ENCODE data around the gene CCDC33.

The CCDC33 gene

DNA sequence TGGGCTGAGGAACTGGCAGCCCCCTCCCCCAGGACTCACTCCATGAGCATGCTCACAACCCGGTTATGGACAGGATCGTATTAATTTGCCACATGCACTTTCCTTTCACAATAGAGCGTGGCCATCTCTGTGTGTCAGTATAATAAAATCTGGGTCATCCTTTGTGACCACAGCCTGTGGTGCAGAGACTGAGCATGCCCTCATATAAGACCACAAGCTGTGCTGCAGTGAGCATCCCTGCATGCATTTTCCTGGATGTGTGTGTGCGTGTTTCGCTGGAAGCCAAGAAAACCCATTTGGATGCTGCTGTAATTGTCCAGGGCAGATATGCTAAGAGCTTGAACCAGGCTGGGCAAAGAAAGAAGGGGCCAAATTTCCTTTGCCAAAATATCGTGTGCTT, 91.6 kb downstream of the CCDC33 start:
- Histone ChIP-seq H3K9me3 (ENCODE audit: control insufficient read depth in 2 of 2, low read length in 2 of 2) (no peaks in the 10 kb centered on the region), H3K27ac (ENCODE audit: low read length) (no peak overlapping the region), H3K36me3 (ENCODE audit: control insufficient read depth in 2 of 2, insufficient read depth in 2 of 2, low read length in 2 of 2) (no peaks in the 10 kb centered on the region), H3K4me3 (ENCODE audit: low read length in 2 of 2) (no peak overlapping the region), H3K9ac (ENCODE audit: low read length in 2 of 2) (no peak overlapping the region), H3K27me3 (ENCODE audit: control insufficient read depth in 1 of 2, insufficient read depth in 2 of 2, low read length in 2 of 2) (peaks cover 0 to 2% of the 10 kb centered on the region in 2 donors), H3K4me1 (ENCODE audit: control insufficient read depth, insufficient read depth, low read length) (peaks cover 6% of the 10 kb centered on the region)

DNA sequence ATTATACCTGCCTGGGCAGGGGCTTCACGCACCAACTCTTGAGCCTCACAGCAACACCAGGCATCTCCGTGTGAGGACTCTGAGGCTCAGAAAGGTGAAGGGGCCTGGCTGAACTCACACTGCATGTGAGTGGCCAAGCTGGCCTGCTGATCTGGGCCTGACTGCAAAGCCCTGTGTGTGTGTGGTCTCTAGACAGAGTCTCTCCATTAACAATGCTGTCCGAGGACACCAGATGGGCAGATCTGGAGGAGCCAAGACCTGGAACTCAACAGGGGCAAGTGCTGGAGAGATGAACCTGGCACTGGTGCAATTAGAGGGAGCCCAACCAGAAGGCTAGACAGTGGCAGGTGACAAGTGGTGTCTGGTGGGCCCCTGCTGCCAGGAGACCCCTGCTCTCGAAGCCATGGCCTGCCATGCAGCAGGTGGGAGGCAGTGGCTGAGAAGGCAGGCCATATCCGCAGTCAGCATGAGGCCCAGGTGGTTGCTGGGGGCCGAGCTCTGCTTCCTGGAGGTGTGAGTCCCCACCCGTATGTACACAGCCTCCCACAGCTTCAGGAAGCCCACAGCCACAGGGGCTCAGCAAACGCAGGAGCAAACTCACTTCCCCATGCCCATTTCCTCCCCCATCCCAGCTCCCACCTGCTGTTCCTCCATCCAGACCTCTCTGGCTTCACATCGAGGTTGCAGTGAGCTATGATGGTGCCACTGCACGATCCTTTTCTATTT, 92.4 kb downstream of the CCDC33 start:
- Histone ChIP-seq H3K27me3 (ENCODE audit: control insufficient read depth in 1 of 2, insufficient read depth in 2 of 2, low read length in 2 of 2) (peaks cover 0 to 2% of the 10 kb centered on the region in 2 donors), H3K9ac (ENCODE audit: low read length in 2 of 2) (no peak overlapping the region), H3K4me1 (ENCODE audit: control insufficient read depth, insufficient read depth, low read length) (peaks cover 6% of the 10 kb centered on the region), H3K27ac (ENCODE audit: low read length) (no peak overlapping the region), H3K36me3 (ENCODE audit: control insufficient read depth in 2 of 2, insufficient read depth in 2 of 2, low read length in 2 of 2) (no peaks in the 10 kb centered on the region), H3K9me3 (ENCODE audit: control insufficient read depth in 2 of 2, low read length in 2 of 2) (no peaks in the 10 kb centered on the region), H3K4me3 (ENCODE audit: low read length in 2 of 2) (no peak overlapping the region)

DNA sequence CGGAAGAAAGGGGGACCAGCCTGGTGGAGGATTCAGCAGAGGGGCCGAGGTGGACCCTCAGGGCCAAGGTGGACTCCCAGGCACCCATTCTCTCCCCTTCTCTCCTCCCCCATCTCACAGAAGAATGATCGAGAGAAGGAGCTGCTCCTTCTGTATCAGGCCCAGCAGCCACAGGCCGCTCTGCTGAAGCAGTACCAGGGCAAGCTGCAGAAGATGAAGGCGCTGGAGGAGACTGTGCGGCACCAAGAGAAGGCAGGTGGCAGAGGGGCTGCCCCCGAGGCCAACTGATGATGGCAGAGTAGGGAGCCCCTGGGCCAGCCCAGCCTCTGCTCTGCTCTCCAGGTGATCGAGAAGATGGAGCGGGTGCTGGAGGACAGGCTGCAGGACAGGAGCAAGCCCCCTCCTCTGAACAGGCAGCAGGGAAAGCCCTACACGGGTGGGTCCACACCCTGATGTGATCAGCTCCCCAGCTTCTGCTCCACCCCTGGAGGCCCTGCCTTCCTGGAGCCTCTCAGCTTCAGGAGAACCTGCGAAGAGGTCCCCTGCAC, 94.8 kb downstream of the CCDC33 start:
- H3K4me3 ChIP-seq (ENCODE audit: low read length in 2 of 2): no peak overlapping the region
- H3K36me3 ChIP-seq (ENCODE audit: control insufficient read depth in 2 of 2, insufficient read depth in 2 of 2, low read length in 2 of 2): no peaks in the 10 kb centered on the region
- no peak overlapping the region for H3K27ac ChIP-seq (ENCODE audit: low read length)
- H3K9ac ChIP-seq (ENCODE audit: low read length in 2 of 2): no peak overlapping the region
- H3K4me1 ChIP-seq (ENCODE audit: control insufficient read depth, insufficient read depth, low read length): peaks cover 6% of the 10 kb centered on the region
- H3K27me3 ChIP-seq (ENCODE audit: control insufficient read depth in 1 of 2, insufficient read depth in 2 of 2, low read length in 2 of 2): no peaks in the 10 kb centered on the region
- H3K9me3 ChIP-seq (ENCODE audit: control insufficient read depth in 2 of 2, low read length in 2 of 2): no peaks in the 10 kb centered on the region

DNA sequence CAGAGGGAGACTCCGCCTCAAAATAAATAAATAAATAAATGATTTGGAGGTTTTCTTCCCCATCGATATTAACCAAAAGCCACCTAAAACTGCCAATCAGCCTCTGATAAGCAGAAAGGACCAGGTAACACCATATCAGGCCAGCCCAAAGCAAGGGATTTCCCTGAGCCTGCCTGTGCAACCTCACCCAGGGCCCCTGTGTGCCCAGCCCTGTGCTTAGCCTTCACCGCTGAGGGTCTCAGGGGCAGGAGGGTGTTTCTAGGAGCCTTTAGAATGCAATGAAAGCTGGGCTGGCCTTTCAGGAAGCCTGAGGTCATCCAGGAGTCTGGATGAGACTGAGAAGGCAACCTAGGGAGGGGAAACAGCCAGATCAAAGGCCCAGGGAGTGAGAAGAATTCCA, 95.9 kb downstream of the CCDC33 start:
- peaks cover 1% of the 10 kb centered on the region for H3K4me1 ChIP-seq (ENCODE audit: control insufficient read depth, insufficient read depth, low read length)
- H3K9me3 ChIP-seq (ENCODE audit: control insufficient read depth in 2 of 2, low read length in 2 of 2): no peaks in the 10 kb centered on the region
- H3K36me3 ChIP-seq (ENCODE audit: control insufficient read depth in 2 of 2, insufficient read depth in 2 of 2, low read length in 2 of 2): no peaks in the 10 kb centered on the region
- H3K27ac ChIP-seq (ENCODE audit: low read length): no peak overlapping the region
- no peak overlapping the region for H3K9ac ChIP-seq (ENCODE audit: low read length in 2 of 2)
- H3K27me3 ChIP-seq (ENCODE audit: control insufficient read depth in 1 of 2, insufficient read depth in 2 of 2, low read length in 2 of 2): no peaks in the 10 kb centered on the region
- H3K4me3 ChIP-seq (ENCODE audit: low read length in 2 of 2): no peak overlapping the region

DNA sequence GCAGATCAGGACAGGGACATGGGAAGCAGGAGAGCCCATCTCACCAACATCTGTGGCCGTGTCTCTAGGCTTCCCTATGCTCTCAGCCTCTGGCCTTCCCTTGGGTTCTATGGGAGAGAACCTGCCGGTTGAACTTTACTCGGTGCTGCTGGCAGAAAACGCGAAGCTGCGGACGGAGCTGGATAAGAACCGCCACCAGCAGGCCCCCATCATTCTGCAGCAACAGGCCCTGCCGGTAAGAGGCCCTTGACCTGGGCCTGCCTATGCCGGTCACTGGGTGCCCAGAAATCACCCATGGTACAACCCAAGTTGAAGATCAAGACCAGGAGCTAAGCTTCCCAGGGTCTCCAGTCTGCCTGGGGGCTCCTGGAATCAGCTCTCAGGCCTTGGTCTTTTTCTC, 96.5 kb downstream of the CCDC33 start:
- no peak overlapping the region for H3K4me3 ChIP-seq (ENCODE audit: low read length in 2 of 2)
- no peaks in the 10 kb centered on the region for H3K4me1 ChIP-seq (ENCODE audit: control insufficient read depth, insufficient read depth, low read length)
- H3K36me3 ChIP-seq (ENCODE audit: control insufficient read depth in 2 of 2, insufficient read depth in 2 of 2, low read length in 2 of 2): no peaks in the 10 kb centered on the region
- H3K27ac ChIP-seq (ENCODE audit: low read length): no peak overlapping the region
- no peaks in the 10 kb centered on the region for H3K9me3 ChIP-seq (ENCODE audit: control insufficient read depth in 2 of 2, low read length in 2 of 2)
- peaks cover 0 to 2% of the 10 kb centered on the region in 2 donors for H3K27me3 ChIP-seq (ENCODE audit: control insufficient read depth in 1 of 2, insufficient read depth in 2 of 2, low read length in 2 of 2)
- no peak overlapping the region for H3K9ac ChIP-seq (ENCODE audit: low read length in 2 of 2)

DNA sequence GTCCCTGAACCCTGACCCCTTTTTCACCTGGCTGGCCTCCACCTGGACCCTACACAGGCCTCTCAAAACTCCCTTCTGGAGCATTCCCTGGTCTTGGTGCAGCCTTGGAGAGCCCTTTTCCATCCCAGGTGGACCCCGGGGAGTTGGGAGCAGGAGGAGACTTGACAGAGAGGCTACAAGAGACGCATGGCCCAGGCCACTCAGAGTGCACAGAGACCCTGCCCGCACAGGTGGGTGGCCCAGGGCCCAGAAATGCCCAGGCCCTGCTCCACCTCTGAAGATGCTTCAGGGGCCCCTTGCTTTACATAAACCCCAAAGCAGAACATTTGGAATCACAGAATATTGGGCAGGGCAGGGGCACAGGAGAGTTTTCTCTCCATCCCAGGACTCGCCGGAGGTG, 97.0 kb downstream of the CCDC33 start:
- peaks cover 0 to 2% of the 10 kb centered on the region in 2 donors for H3K27me3 ChIP-seq (ENCODE audit: control insufficient read depth in 1 of 2, insufficient read depth in 2 of 2, low read length in 2 of 2)
- H3K36me3 ChIP-seq (ENCODE audit: control insufficient read depth in 2 of 2, insufficient read depth in 2 of 2, low read length in 2 of 2): no peaks in the 10 kb centered on the region
- H3K4me1 ChIP-seq (ENCODE audit: control insufficient read depth, insufficient read depth, low read length): no peaks in the 10 kb centered on the region
- H3K4me3 ChIP-seq (ENCODE audit: low read length in 2 of 2): no peak overlapping the region
- H3K27ac ChIP-seq (ENCODE audit: low read length): no peak overlapping the region
- no peaks in the 10 kb centered on the region for H3K9me3 ChIP-seq (ENCODE audit: control insufficient read depth in 2 of 2, low read length in 2 of 2)
- H3K9ac ChIP-seq (ENCODE audit: low read length in 2 of 2): no peak overlapping the region

DNA sequence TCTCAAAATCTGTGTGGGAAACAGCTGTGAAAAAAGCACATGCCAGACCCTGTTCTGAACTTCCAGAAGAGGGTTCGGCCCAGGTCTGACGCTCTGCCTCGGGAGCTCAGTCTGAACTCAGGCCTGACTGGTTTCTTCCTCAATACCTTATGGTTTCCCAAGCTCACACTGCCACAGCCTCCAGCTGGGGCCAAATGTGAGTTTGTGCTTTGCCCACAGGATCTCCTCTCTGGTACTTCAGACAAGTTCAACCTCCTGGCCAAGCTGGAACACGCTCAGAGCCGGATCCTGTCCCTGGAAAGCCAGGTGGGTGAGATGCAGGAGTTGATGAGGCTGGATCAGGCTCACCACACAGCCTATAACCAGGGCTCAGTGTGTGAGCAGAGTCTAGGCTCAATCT, 97.5 kb downstream of the CCDC33 start:
- Histone ChIP-seq H3K36me3 (ENCODE audit: control insufficient read depth in 2 of 2, insufficient read depth in 2 of 2, low read length in 2 of 2) (no peaks in the 10 kb centered on the region), H3K27me3 (ENCODE audit: control insufficient read depth in 1 of 2, insufficient read depth in 2 of 2, low read length in 2 of 2) (peaks cover 0 to 2% of the 10 kb centered on the region in 2 donors), H3K27ac (ENCODE audit: low read length) (no peak overlapping the region), H3K9ac (ENCODE audit: low read length in 2 of 2) (no peak overlapping the region), H3K4me3 (ENCODE audit: low read length in 2 of 2) (no peak overlapping the region), H3K4me1 (ENCODE audit: control insufficient read depth, insufficient read depth, low read length) (no peaks in the 10 kb centered on the region), H3K9me3 (ENCODE audit: control insufficient read depth in 2 of 2, low read length in 2 of 2) (no peaks in the 10 kb centered on the region)

DNA sequence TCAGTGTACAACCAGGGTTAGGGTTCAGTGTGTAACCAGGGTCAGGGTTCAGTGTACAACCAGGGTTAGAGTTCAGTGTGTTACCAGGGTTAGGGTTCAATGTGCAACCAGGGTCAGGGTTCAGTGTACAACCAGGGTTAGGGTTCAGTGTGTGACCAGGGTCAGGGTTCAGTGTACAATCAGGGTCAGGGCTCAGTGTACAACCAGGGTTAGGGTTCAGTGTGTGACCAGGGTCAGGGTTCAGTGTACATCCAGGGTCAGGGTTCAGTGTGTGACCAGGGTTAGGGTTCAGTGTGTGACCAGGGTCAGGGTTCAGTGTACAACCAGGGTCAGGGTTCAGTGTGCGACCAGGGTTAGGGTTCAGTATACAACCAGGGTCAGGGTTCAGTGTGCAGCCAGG, 98.0 kb downstream of the CCDC33 start:
- peaks cover 0 to 2% of the 10 kb centered on the region in 2 donors for H3K27me3 ChIP-seq (ENCODE audit: control insufficient read depth in 1 of 2, insufficient read depth in 2 of 2, low read length in 2 of 2)
- no peak overlapping the region for H3K4me3 ChIP-seq (ENCODE audit: low read length in 2 of 2)
- H3K9me3 ChIP-seq (ENCODE audit: control insufficient read depth in 2 of 2, low read length in 2 of 2): no peaks in the 10 kb centered on the region
- no peaks in the 10 kb centered on the region for H3K4me1 ChIP-seq (ENCODE audit: control insufficient read depth, insufficient read depth, low read length)
- no peak overlapping the region for H3K27ac ChIP-seq (ENCODE audit: low read length)
- H3K9ac ChIP-seq (ENCODE audit: low read length in 2 of 2): no peak overlapping the region
- no peaks in the 10 kb centered on the region for H3K36me3 ChIP-seq (ENCODE audit: control insufficient read depth in 2 of 2, insufficient read depth in 2 of 2, low read length in 2 of 2)

DNA sequence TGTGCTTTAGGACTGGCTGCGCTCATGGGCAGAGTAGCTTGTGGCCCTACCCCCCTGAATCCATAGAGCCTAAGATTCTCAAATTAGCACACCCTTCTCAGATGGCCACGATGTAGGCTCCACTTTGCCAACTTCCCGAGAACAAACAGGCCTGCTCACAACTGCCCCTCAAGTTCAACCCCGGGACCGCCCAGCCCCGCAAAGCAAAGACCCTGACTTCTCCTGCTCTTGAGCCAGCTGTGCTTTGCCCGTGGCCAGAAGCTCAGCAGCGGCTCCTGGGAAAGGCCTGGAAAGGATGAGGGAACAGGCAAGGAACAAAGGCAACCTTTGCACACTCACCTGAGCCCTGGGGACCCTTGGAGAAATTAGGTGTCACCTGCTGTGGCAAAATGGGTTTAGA, 99.3 kb downstream of the CCDC33 start:
- Histone ChIP-seq H3K27ac (ENCODE audit: low read length) (no peak overlapping the region), H3K9ac (ENCODE audit: low read length in 2 of 2) (no peak overlapping the region), H3K9me3 (ENCODE audit: control insufficient read depth in 2 of 2, low read length in 2 of 2) (no peaks in the 10 kb centered on the region), H3K4me1 (ENCODE audit: control insufficient read depth, insufficient read depth, low read length) (no peaks in the 10 kb centered on the region), H3K27me3 (ENCODE audit: control insufficient read depth in 1 of 2, insufficient read depth in 2 of 2, low read length in 2 of 2) (peaks cover 0 to 2% of the 10 kb centered on the region in 2 donors), H3K4me3 (ENCODE audit: low read length in 2 of 2) (no peak overlapping the region), H3K36me3 (ENCODE audit: control insufficient read depth in 2 of 2, insufficient read depth in 2 of 2, low read length in 2 of 2) (no peaks in the 10 kb centered on the region)

DNA sequence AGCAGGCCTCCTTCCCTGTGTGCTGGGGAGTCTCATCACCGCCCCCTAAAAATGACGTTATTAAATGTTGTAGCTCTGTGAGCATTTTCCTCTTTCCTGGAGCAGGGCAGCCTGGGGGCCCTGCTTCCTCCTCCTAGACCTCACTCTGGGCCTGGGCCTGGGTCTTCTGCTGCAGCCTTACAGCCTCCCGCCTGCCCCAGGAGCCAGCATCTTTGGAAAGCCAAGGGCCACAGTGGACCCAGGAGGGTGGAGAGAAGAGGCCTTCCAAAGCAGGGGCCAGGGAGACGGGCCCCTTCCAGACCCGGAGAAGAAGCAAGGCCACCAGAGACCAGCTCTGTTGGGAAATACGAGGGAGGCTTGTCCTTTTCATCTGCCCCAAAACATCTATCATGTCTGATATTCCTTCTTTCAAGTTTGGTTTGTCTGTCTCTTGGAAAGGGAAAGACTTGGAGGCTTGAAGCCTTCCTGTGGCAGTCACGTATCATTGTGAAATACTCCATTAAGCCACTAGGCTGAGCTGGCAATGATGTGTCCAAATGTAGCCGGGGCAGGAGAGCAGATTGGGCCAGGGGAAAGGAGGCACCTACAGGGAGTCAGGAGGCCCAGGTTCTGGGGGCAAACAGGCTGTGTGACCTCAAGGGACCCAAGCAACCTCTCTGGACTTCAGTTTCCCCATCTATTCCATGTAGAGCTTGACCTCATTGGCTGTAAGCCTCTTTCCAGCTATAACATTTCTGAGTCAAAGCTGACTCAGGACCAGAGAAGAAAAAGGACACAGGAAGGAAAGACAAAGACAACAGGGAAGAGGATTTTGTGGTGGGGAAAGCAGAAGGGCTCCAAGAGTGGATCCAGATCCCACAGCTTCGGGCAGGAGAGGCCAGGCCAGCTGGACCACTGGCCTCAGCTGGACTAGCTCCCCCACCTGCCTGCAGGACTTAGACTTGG, 100.2 kb downstream of the CCDC33 start:
- no peak overlapping the region for H3K27ac ChIP-seq (ENCODE audit: low read length)
- H3K36me3 ChIP-seq (ENCODE audit: control insufficient read depth in 2 of 2, insufficient read depth in 2 of 2, low read length in 2 of 2): no peaks in the 10 kb centered on the region
- peaks cover 0 to 2% of the 10 kb centered on the region in 2 donors for H3K27me3 ChIP-seq (ENCODE audit: control insufficient read depth in 1 of 2, insufficient read depth in 2 of 2, low read length in 2 of 2)
- H3K4me1 ChIP-seq (ENCODE audit: control insufficient read depth, insufficient read depth, low read length): no peaks in the 10 kb centered on the region
- H3K4me3 ChIP-seq (ENCODE audit: low read length in 2 of 2): no peak overlapping the region
- H3K9me3 ChIP-seq (ENCODE audit: control insufficient read depth in 2 of 2, low read length in 2 of 2): no peaks in the 10 kb centered on the region
- H3K9ac ChIP-seq (ENCODE audit: low read length in 2 of 2): no peak overlapping the region
